Adrenal gland (tissue), 12 donors: ENCODE results near the gene CXXC5. TPM values are rescaled to one million over a fixed set of nuclear protein-coding genes. Genes with fewer than 3 reads are reported as not detected.

ENCODE experiments used
- DNase-seq, 7 donors: peaks; one replicate each; pipeline ENCODE4 v3.0.0-alpha.2; 2019 to 2020
- H3K27ac ChIP-seq, 5 donors: fragments of 200-600 bp; sonication (generic) in 4 of 5; 1 replicate in 3 of 5; 2 replicates in 2 of 5; pipeline versions ENCODE4 v1.5.1 to v1.8.0; 2016 to 2020; ENCODE audit warnings: mild to moderate bottlenecking in 1 of 5
- H3K27me3 ChIP-seq: fragments of 200-600 bp; 2 replicates; pipeline ENCODE4 v1.8.0; 2021
- H3K36me3 ChIP-seq, 2 donors: fragments of 200-600 bp; replicated peaks in 1 of 2; 1 replicate in 1 of 2; 2 replicates in 1 of 2; pipeline versions ENCODE4 v1.5.1 to v1.8.0; 2018 to 2022
- H3K4me1 ChIP-seq, 2 donors: fragments of 200-600 bp; replicated peaks in 1 of 2; 1 replicate in 1 of 2; 2 replicates in 1 of 2; pipeline versions ENCODE4 v1.5.1 to v1.8.0; 2018 to 2021
- H3K4me3 ChIP-seq, 4 donors: fragments of 200-600 bp; sonication (generic) in 3 of 4; one replicate each; pipeline ENCODE4 v1.5.1; 2016 to 2018
- H3K9me3 ChIP-seq, 3 donors: fragments of 200-600 bp; sonication (generic) in 1 of 3; replicated peaks in 1 of 3; 1 replicate in 2 of 3; 2 replicates in 1 of 3; pipeline versions ENCODE4 v1.5.1 to v1.8.0; 2016 to 2021
- POLR2A ChIP-seq, 2 donors: fragments of 450-650 bp; IDR thresholded peaks; one replicate each; pipeline ENCODE4 v1.6.1; 2017; ENCODE audit warnings: antibody characterized with exemption in 2 of 2, mild to moderate bottlenecking in 2 of 2, moderate library complexity in 1 of 2
- WGBS, 4 donors: extraction: QIAGEN DNeasy Blood & Tissue Kit in 2 of 4; methylation state at CpG; one replicate each; pipeline versions ENCODE4 v1.1.5 to v1.1.7; 2013 to 2017; 5-methylcytosine and 5-hydroxymethylcytosine counted together
- intact Hi-C, 2 donors: fragments of 100-400 bp; cut with DNase I; formaldehyde crosslinking; loops; one replicate each; pipeline versions ENCODE4 v1.14.1 to v1.15.0; 2022 to 2023
- polyA plus RNA-seq, 3 donors: library from polyadenylated mRNA; stranded (reverse); fragments of 200-250 nt in 2 of 3; fragments of 350-450 nt in 1 of 3; fragmentation: Illumina TruSeq in 1 of 3; extraction: RNeasy Lipid Tissue Mini Kit (QIAGEN cat#74804) in 1 of 3; gene quantifications; one replicate each; pipeline ENCODE4 v1.2.3, GENCODE V29; 2013 to 2014
- total RNA-seq, 9 donors: library from RNA; depleted of rRNA in 4 of 9; stranded (reverse); fragments of >200 nt in 4 of 9; fragments of 120-200 nt in 1 of 9; fragmentation: NEBNext Ultra II Directional in 1 of 9; extraction: Animal tissue kit (Norgen Biotek cat#: 25700) in 1 of 9; gene quantifications; one replicate each; pipeline versions ENCODE4 v1.1.0 to v1.2.4, GENCODE V29; 2013 to 2023
- TF ChIP-seq, protein P1 (sequence below), 6 experiments: fragments of 450-650 bp in 4 of 6; fragments of 200-600 bp in 2 of 6; sonication (generic) in 1 of 6; IDR thresholded peaks; 1 replicate in 5 of 6; 2 replicates in 1 of 6; pipeline versions ENCODE4 v1.5.1 to v1.8.0; 2016 to 2021; ENCODE audit warnings: antibody characterized with exemption in 6 of 6, mild to moderate bottlenecking in 2 of 6, moderate library complexity in 1 of 6
- donor health status: healthy with polysubstance abuse.
- donor health status: Bipolar disorder and iron deficiency.
- donor health status: DM: yes; HTN: yes; CAD: no.
- donor health status: DM: no; HTN: no; CAD: no.
- donor health status: DM: no; HTN: no; CAD: no.
- donor health status: DM: yes; HTN: yes; CAD: no.

Gene CXXC5
- total and polyA plus RNA-seq, 12 donors = 16.2 to 79.3 (median 34.7) TPM

DNA sequence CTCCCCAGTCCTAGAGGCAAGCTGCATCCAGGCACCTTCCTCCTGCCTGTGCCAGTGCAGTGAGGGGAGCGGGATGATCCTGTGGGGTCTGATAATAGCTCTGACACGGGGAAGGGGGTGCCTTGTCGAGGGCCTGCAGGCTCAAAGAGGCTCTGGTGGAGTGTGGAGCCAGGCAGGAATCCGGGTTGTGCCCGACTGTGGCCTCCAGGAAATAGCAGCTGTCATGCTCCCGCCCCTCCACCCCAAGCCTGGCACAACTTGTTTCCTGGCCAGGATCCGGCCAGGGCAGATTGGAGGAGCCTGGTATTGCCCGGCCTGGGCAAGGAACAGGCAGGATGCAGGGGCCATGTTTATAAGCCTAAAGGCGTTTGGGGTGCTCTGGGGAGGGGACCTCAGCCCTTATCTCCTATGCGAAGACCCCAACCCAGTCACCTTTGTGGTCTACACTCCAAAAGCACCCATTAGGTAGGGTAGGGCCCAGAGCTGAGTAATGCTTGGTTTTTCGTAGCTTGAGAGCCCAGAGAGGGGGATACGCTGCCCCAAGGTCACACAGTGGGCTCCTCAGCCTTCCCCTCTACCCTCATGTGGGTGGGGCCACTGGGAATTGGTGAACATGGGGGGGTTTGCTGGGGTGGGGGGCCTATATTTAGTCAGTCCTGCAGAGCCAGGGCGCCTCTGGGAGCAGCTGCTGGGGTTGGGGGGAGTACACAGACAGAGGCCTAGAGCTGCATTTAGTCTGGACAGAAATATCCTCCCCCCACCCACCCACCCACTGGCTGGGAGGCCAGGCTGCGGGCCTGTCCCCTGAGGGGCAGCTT, 12.2 kb downstream of the CXXC5 start:
- DNase-seq = peak; percentile 82 to 96 (median 90)
- H3K36me3 ChIP-seq = no peaks in the 10 kb centered on the region
- TF ChIP-seq, protein P1, sequence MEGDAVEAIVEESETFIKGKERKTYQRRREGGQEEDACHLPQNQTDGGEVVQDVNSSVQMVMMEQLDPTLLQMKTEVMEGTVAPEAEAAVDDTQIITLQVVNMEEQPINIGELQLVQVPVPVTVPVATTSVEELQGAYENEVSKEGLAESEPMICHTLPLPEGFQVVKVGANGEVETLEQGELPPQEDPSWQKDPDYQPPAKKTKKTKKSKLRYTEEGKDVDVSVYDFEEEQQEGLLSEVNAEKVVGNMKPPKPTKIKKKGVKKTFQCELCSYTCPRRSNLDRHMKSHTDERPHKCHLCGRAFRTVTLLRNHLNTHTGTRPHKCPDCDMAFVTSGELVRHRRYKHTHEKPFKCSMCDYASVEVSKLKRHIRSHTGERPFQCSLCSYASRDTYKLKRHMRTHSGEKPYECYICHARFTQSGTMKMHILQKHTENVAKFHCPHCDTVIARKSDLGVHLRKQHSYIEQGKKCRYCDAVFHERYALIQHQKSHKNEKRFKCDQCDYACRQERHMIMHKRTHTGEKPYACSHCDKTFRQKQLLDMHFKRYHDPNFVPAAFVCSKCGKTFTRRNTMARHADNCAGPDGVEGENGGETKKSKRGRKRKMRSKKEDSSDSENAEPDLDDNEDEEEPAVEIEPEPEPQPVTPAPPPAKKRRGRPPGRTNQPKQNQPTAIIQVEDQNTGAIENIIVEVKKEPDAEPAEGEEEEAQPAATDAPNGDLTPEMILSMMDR (IDR thresholded peaks at IDR 0.05) = no peak
- peak; percentile 47 to 88 for TF ChIP-seq POLR2A (IDR thresholded peaks at IDR 0.05)
- H3K27me3 ChIP-seq = no peaks in the 10 kb centered on the region
- H3K9me3 ChIP-seq = no peaks in the 10 kb centered on the region
- 25 to 53% (median 31%) methylated on average over 2 to 14 of the region's 14 CpGs for WGBS, 4 donors
- intact Hi-C loops = no loop called here
- peak overlapping the region; percentile 74 to 97 (median 88) for H3K27ac ChIP-seq
- H3K4me3 ChIP-seq = peak overlapping the region in 1 of 4 donors; percentile 26
- H3K4me1 ChIP-seq = peaks cover 66 to 86% of the 10 kb centered on the region in 2 donors

DNA sequence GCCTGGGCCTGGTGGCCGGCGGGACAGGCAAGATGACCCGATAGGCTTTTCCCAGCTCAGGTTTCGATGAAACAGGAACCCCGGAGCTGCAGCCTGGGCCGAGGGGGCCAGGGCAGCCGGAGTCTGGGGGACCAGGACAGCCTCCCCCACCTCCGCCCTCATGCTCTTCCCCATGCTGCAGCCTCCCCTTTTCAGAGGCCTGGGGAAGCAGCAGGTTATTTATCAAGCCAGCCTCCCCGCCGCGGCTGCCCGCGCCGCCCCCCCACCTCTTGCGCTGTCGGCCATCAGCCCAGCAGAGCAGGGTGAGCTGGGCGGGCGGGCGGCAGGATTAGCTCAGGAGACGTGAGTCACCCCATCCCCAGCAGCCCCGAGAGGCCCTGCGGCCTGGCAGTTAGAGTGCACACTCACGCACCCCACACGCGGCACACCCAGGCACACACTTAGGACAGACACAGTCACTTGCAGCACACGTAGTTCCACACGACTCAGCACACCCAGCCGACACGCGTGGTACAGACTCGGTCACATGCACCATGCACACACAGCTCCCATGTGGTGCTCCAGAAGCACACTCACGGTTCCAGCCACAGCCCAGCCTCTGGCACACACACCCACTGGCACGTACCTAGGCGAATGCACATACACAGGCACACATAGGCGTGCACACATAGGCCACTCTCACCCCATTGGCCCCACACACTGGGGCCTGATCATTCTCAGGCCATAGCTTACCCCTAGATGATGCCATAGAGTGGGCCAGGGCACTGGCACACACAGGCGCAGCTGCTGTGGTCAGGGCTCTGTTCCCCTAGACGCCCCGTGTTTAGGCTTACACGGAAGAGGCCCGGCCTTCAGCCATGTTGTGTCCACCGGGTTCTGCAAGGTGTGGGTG, 13.0 kb downstream of the CXXC5 start:
- H3K27me3 ChIP-seq = no peaks in the 10 kb centered on the region
- WGBS, 4 donors = 15 to 41% (median 19%) methylated on average over 19 to 41 of the region's 41 CpGs
- peak overlapping the region; percentile 70 to 97 (median 88) for H3K27ac ChIP-seq
- peaks cover 66 to 86% of the 10 kb centered on the region in 2 donors for H3K4me1 ChIP-seq
- no peaks in the 10 kb centered on the region for H3K36me3 ChIP-seq
- H3K9me3 ChIP-seq = no peaks in the 10 kb centered on the region
- peak overlapping the region in 1 of 4 donors; percentile 26 for H3K4me3 ChIP-seq
- peak in 1 of 2 donors; percentile 78 for TF ChIP-seq POLR2A (IDR thresholded peaks at IDR 0.05)
- TF ChIP-seq, protein P1 (IDR thresholded peaks at IDR 0.05) = no peak
- peak; percentile 88 to 98 (median 96) for DNase-seq
- intact Hi-C loops = no loop called here

DNA sequence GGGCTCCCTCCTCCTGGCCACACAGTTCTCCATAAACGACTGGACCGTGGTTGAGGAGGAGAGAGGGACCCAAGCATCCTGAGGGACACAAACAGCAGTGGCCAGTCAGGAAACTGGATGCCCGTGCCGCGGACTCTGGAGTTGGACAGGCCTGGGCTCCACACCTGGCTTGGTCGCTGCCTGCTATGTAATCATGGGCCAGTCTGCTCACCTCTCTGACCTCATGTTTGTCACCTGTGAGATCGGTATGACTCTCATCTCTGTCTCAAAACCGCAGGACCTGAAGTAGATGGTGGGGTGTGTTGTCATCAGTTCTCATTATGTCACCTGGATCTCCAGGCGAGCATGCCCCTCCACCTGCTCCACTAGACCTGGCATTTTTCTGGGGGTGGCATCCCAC, 14.5 kb downstream of the CXXC5 start:
- no peak for DNase-seq
- H3K4me3 ChIP-seq = no peak overlapping the region
- intact Hi-C loops = no loop called here
- H3K4me1 ChIP-seq = peaks cover 72 to 87% of the 10 kb centered on the region in 2 donors
- peak overlapping the region in 4 of 5 donors; percentile 70 to 97 (median 89) for H3K27ac ChIP-seq
- 73 to 100% (median 87%) methylated on average over 3 to 9 of the region's 9 CpGs for WGBS, 4 donors
- no peaks in the 10 kb centered on the region for H3K9me3 ChIP-seq
- TF ChIP-seq, protein P1 (IDR thresholded peaks at IDR 0.05) = no peak
- TF ChIP-seq POLR2A (IDR thresholded peaks at IDR 0.05) = no peak
- H3K27me3 ChIP-seq = no peaks in the 10 kb centered on the region
- H3K36me3 ChIP-seq = no peaks in the 10 kb centered on the region
